Pancreas (tissue), 10 donors: ENCODE measurements around the gene GATA3. TPM values are rescaled to one million over a fixed set of nuclear protein-coding genes. Genes with fewer than 3 reads are reported as not detected.

Experiments used
- ATAC-seq, 4 donors: fragments of 200-7000 bp; cut with Tn5 transposase; one replicate each; pipeline versions ENCODE4 v1.8.0 to v1.9.1; 2020; ENCODE audit warnings: mild to moderate bottlenecking in 4 of 4, moderate library complexity in 4 of 4
- DNase-seq, 6 donors: peaks; one replicate each; pipeline ENCODE4 v3.0.0-alpha.2; 2020
- FAIRE-seq: peaks from 2 replicates; lab custom pipeline; 2012; peaks lifted over from hg19 to GRCh38; lab: Jason Lieb, UNC
- H3K27ac ChIP-seq, 4 donors: fragments of 200-600 bp; sonication (generic); 1 replicate in 3 of 4; 2 replicates in 1 of 4; pipeline versions ENCODE4 v1.5.0 to v1.8.0; 2020
- H3K27me3 ChIP-seq, 4 donors: fragments of 200-600 bp; one replicate each; pipeline ENCODE4 v1.8.0; 2021
- H3K36me3 ChIP-seq, 3 donors: fragments of 200-600 bp; sonication (generic) in 1 of 3; one replicate each; pipeline versions ENCODE4 v1.5.0 to v1.8.0; 2020 to 2021
- H3K4me1 ChIP-seq, 3 donors: fragments of 200-600 bp; one replicate each; pipeline ENCODE4 v1.8.0; 2021
- H3K4me3 ChIP-seq, 4 donors: fragments of 200-600 bp; sonication (generic) in 2 of 4; one replicate each; pipeline versions ENCODE4 v1.5.0 to v1.8.0; 2020 to 2021
- H3K9me3 ChIP-seq, 4 donors: fragments of 200-600 bp; one replicate each; pipeline ENCODE4 v1.8.0; 2021
- CTCF ChIP-seq, 4 donors: fragments of 200-600 bp; sonication (generic) in 3 of 4; IDR thresholded peaks; one replicate each; pipeline versions ENCODE4 v1.5.0 to v1.8.0; 2021; ENCODE audit warnings: antibody characterized with exemption in 4 of 4
- WGBS, 2 donors: extraction: QIAGEN DNeasy Blood & Tissue Kit; methylation state at CpG; one replicate each; pipeline ENCODE4 v1.1.7; 2013; 5-methylcytosine and 5-hydroxymethylcytosine counted together
- intact Hi-C, 3 donors: fragments of 100-400 bp; cut with DNase I; formaldehyde crosslinking; loops; one replicate each; pipeline versions ENCODE4 v1.11.1 to v1.14.2; 2022
- polyA plus RNA-seq, 2 donors: library from polyadenylated mRNA; stranded (reverse); fragments of 200-250 nt; gene quantifications; one replicate each; pipeline ENCODE4 v1.2.3, GENCODE V29; 2013
- total RNA-seq, 6 donors: library from RNA; stranded (reverse); fragmentation: NEBNext Ultra II Directional in 4 of 6; extraction: Animal tissue kit (Norgen Biotek cat#: 25700) in 4 of 6; gene quantifications; one replicate each; pipeline versions ENCODE4 v1.2.1 to v1.2.4, GENCODE V29; 2021 to 2023
- donor health status: healthy with polysubstance abuse.
- donor health status: DM: no; HTN: no; CAD: no; lungs with moderate emphysema.
- donor health status: DM: no; HTN: no; CAD: no.
- donor health status: control.
- donor health status: control.
- donor health status: Bipolar disorder and iron deficiency.
- donor health status: DM: yes; HTN: yes; CAD: no.
- donor health status: DM: no; HTN: no; CAD: no.
- donor health status: DM: no; HTN: no; CAD: no.
- donor health status: DM: yes; HTN: yes; CAD: no.

GATA3 gene
- total and polyA plus RNA-seq, 8 donors: 0.11 to 0.38 (median 0.23) TPM; not detected in 2

- DNase-seq (no peak), FAIRE-seq (no peak)
- intact Hi-C loops: no loop called here
Observed at GRCh38 chr10:8069627-8070026, 15.1 kb downstream of the GATA3 start.

GRCh38 chr10:8070440-8070839 lies 16.0 kb downstream of the GATA3 start:
- peaks cover 0 to 9% (median 0%) of the 10 kb centered on the region in 4 donors for H3K27me3 ChIP-seq
- no peak for TF ChIP-seq CTCF (IDR thresholded peaks at IDR 0.05)
- no peak for ATAC-seq
- intact Hi-C loops: no loop called here
- no peaks in the 10 kb centered on the region for H3K9me3 ChIP-seq
- no peak overlapping the region for H3K4me3 ChIP-seq
- no peaks in the 10 kb centered on the region for H3K4me1 ChIP-seq
- FAIRE-seq: no peak
- no peaks in the 10 kb centered on the region for H3K36me3 ChIP-seq
- no peak overlapping the region for H3K27ac ChIP-seq
- no peak for DNase-seq
- whole genome bisulfite sequencing, 2 donors: 80 to 88% methylated on average over 6 of the region's 6 CpGs

More at GRCh38 chr10:8069627-8070026, 15.1 kb downstream of the GATA3 start:
- 71 to 72% methylated on average over 7 of the region's 7 CpGs for WGBS, 2 donors
- Histone ChIP-seq H3K27ac (no peak overlapping the region), H3K4me3 (no peak overlapping the region), H3K9me3 (no peaks in the 10 kb centered on the region), H3K4me1 (no peaks in the 10 kb centered on the region), H3K36me3 (no peaks in the 10 kb centered on the region), H3K27me3 (peaks cover 0 to 9% (median 0%) of the 10 kb centered on the region in 4 donors)
- ATAC-seq: no peak
- no peak for TF ChIP-seq CTCF (IDR thresholded peaks at IDR 0.05)

- ATAC-seq (no peak), FAIRE-seq (no peak), DNase-seq (no peak)
- Histone ChIP-seq H3K27me3 (peaks cover 0 to 8% (median 0%) of the 10 kb centered on the region in 4 donors), H3K4me1 (no peaks in the 10 kb centered on the region), H3K4me3 (no peak overlapping the region), H3K27ac (no peak overlapping the region), H3K9me3 (no peaks in the 10 kb centered on the region), H3K36me3 (no peaks in the 10 kb centered on the region)
- 60 to 73% methylated on average over 3 of the region's 3 CpGs for WGBS, 2 donors
- no peak for TF ChIP-seq CTCF (IDR thresholded peaks at IDR 0.05)
- intact Hi-C loops: no loop called here
Observed at GRCh38 chr10:8071006-8071405, 16.5 kb downstream of the GATA3 start.

GRCh38 chr10:8071666-8072065 lies 17.2 kb downstream of the GATA3 start:
- intact Hi-C loops: no loop called here
- ATAC-seq (no peak), FAIRE-seq (no peak), DNase-seq (no peak)
- H3K27ac ChIP-seq: no peak overlapping the region
- 44 to 54% methylated on average over 5 of the region's 5 CpGs for WGBS, 2 donors
- no peaks in the 10 kb centered on the region for H3K9me3 ChIP-seq
- peaks cover 0 to 4% (median 0%) of the 10 kb centered on the region in 4 donors for H3K27me3 ChIP-seq
- no peak overlapping the region for H3K4me3 ChIP-seq
- TF ChIP-seq CTCF (IDR thresholded peaks at IDR 0.05): no peak
- no peaks in the 10 kb centered on the region for H3K4me1 ChIP-seq
- no peaks in the 10 kb centered on the region for H3K36me3 ChIP-seq

GRCh38 chr10:8072211-8072610 lies 17.7 kb downstream of the GATA3 start:
- Histone ChIP-seq H3K27me3 (peaks cover 0 to 4% (median 0%) of the 10 kb centered on the region in 4 donors), H3K36me3 (no peaks in the 10 kb centered on the region), H3K27ac (no peak overlapping the region), H3K9me3 (no peaks in the 10 kb centered on the region), H3K4me1 (no peaks in the 10 kb centered on the region), H3K4me3 (no peak overlapping the region)
- ATAC-seq (no peak), DNase-seq (no peak), FAIRE-seq (no peak)
- TF ChIP-seq CTCF (IDR thresholded peaks at IDR 0.05): no peak
- WGBS, 2 donors: 30 to 35% methylated on average over 4 of the region's 4 CpGs
- intact Hi-C loops: no loop called here
